GM23248 (cell line): ENCODE results near the gene LILRA5.

ENCODE experiments used
- EZH2 ChIP-seq: fragments of 200-600 bp; sonication (generic); IDR thresholded peaks from 2 replicates; pipeline ENCODE4 v1.6.1; 2018; ENCODE audit warnings: antibody characterized with exemption, mild to moderate bottlenecking; ENCODE audit not compliant: insufficient read depth, poor library complexity, severe bottlenecking
- EZH2phosphoT487 ChIP-seq: fragments of 200-600 bp; sonication (generic); IDR thresholded peaks from 2 replicates; pipeline ENCODE4 v1.6.1; 2018; ENCODE audit warnings: antibody characterized with exemption, moderate library complexity, mild to moderate bottlenecking, low read depth; ENCODE audit not compliant: insufficient read depth

- TF ChIP-seq EZH2 (no peak), EZH2phosphoT487 (no peak)
Observed at GRCh38 chr19:54343868-54344267, 30.9 kb upstream of the LILRA5 start.
